Epithelial cell of esophagus (primary cell): Measurements from ENCODE around the gene CRYBG2.

ENCODE experiments used
- DNase-seq: peaks from one replicate; pipeline ENCODE4 v3.0.0; 2010; ENCODE audit warnings: low read depth
- H3K4me3 ChIP-seq: 2 replicates; pipeline ENCODE4 v1.5.1; 2011; ENCODE audit warnings: mild to moderate bottlenecking, low read length, control low read depth
- CTCF ChIP-seq: IDR thresholded peaks from 2 replicates; pipeline ENCODE4 v1.5.1; 2011; ENCODE audit warnings: low read depth, mild to moderate bottlenecking, low read length, control low read depth, inconsistent platforms; ENCODE audit not compliant: insufficient read depth; ENCODE audit errors: missing control alignments

Gene CRYBG2

GRCh38 chr1:26307363-26307781 is 46.6 kb downstream of the CRYBG2 start:
- TF ChIP-seq CTCF, result no peak
- no peak overlapping the region for H3K4me3 ChIP-seq
- no peak for DNase-seq

- H3K4me3 ChIP-seq, result peak within 1 kb of the TSS; percentile 92
- TF ChIP-seq CTCF, result no peak
- peak; percentile 98 for DNase-seq
These were observed 47.4 kb downstream of the CRYBG2 start, which contains the start of gene UBXN11 for GRCh38 chr1:26306290-26307229. Gene UBXN11 (minus strand): TSS chr1:26306636. CDS start chr1:26302883, 3,753 bp downstream.

GRCh38 chr1:26305667-26306289 is 48.2 kb downstream of the CRYBG2 start:
- no peak for DNase-seq
- no peak for TF ChIP-seq CTCF
- H3K4me3 ChIP-seq, result peak overlapping the region; percentile 92

GRCh38 chr1:26302733-26303405 is 51.1 kb downstream of the CRYBG2 start:
- no peak overlapping the region for H3K4me3 ChIP-seq
- no peak for TF ChIP-seq CTCF
- DNase-seq, result peak; percentile 34

- TF ChIP-seq CTCF, result no peak
- no peak for DNase-seq
- H3K4me3 ChIP-seq, result no peak overlapping the region
These were observed 53.2 kb downstream of the CRYBG2 start for GRCh38 chr1:26300578-26301275.

GRCh38 chr1:26297791-26298124 is 56.2 kb downstream of the CRYBG2 start:
- DNase-seq, result no peak
- no peak for TF ChIP-seq CTCF
- H3K4me3 ChIP-seq, result no peak overlapping the region
